Erythroblast (primary cell): ENCODE data around the gene RHBDL1.

Source experiments
- GATA1 ChIP-seq: IDR thresholded peaks from 2 replicates; pipeline ENCODE4 v1.6.1; 2011; ENCODE audit warnings: low read depth, mild to moderate bottlenecking, control low read depth, low read length, moderate library complexity
- POLR2A ChIP-seq: IDR thresholded peaks from 2 replicates; pipeline ENCODE4 v1.6.1; 2011; ENCODE audit warnings: mild to moderate bottlenecking, low read length

GRCh38 chr16:684961-685696, 9.7 kb downstream of the RHBDL1 start:
- TF ChIP-seq POLR2A (no peak), GATA1 (no peak)
